ENCODE measurements around the gene CRACR2A. TPM values are rescaled to one million over a fixed set of nuclear protein-coding genes. Genes with fewer than 3 reads are reported as not detected.

The CRACR2A gene
- total and polyA plus RNA-seq, 2 of the 13 experiments (the other 11 are each of a cell fraction or from before 2014, with no cell fraction given): 0.09 to 0.20 TPM

GRCh38 chr12:3600951-3601350 lies 152.0 kb downstream of the CRACR2A start:
- TF ChIP-seq, protein P1, sequence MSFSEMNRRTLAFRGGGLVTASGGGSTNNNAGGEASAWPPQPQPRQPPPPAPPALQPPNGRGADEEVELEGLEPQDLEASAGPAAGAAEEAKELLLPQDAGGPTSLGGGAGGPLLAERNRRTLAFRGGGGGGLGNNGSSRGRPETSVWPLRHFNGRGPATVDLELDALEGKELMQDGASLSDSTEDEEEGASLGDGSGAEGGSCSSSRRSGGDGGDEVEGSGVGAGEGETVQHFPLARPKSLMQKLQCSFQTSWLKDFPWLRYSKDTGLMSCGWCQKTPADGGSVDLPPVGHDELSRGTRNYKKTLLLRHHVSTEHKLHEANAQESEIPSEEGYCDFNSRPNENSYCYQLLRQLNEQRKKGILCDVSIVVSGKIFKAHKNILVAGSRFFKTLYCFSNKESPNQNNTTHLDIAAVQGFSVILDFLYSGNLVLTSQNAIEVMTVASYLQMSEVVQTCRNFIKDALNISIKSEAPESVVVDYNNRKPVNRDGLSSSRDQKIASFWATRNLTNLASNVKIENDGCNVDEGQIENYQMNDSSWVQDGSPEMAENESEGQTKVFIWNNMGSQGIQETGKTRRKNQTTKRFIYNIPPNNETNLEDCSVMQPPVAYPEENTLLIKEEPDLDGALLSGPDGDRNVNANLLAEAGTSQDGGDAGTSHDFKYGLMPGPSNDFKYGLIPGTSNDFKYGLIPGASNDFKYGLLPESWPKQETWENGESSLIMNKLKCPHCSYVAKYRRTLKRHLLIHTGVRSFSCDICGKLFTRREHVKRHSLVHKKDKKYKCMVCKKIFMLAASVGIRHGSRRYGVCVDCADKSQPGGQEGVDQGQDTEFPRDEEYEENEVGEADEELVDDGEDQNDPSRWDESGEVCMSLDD (CRISPR knock-in tag; IDR thresholded peaks at IDR 0.05; ENCODE audit: borderline replicate concordance): no peak
- no peak for TF ChIP-seq HOXA5 (CRISPR knock-in tag; IDR thresholded peaks at IDR 0.05)
- no peak for TF ChIP-seq ZNF253 (CRISPR knock-in tag; IDR thresholded peaks at IDR 0.05; ENCODE audit: borderline replicate concordance)
- TF ChIP-seq ZNF879 (CRISPR knock-in tag; IDR thresholded peaks at IDR 0.05): no peak
- TF ChIP-seq POGZ (CRISPR knock-in tag; IDR thresholded peaks at IDR 0.05): no peak
- TF ChIP-seq, protein P2, sequence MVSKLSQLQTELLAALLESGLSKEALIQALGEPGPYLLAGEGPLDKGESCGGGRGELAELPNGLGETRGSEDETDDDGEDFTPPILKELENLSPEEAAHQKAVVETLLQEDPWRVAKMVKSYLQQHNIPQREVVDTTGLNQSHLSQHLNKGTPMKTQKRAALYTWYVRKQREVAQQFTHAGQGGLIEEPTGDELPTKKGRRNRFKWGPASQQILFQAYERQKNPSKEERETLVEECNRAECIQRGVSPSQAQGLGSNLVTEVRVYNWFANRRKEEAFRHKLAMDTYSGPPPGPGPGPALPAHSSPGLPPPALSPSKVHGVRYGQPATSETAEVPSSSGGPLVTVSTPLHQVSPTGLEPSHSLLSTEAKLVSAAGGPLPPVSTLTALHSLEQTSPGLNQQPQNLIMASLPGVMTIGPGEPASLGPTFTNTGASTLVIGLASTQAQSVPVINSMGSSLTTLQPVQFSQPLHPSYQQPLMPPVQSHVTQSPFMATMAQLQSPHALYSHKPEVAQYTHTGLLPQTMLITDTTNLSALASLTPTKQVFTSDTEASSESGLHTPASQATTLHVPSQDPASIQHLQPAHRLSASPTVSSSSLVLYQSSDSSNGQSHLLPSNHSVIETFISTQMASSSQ (IDR thresholded peaks at IDR 0.05; ENCODE audit: low read depth): no peak
- TF ChIP-seq, protein P2 (CRISPR knock-in tag; IDR thresholded peaks at IDR 0.05; ENCODE audit: borderline replicate concordance): no peak
- TF ChIP-seq ZNF354B (CRISPR knock-in tag; IDR thresholded peaks at IDR 0.05): no peak
- TF ChIP-seq ZFY (CRISPR knock-in tag; IDR thresholded peaks at IDR 0.05): no peak
- TF ChIP-seq TCF7L2 (IDR thresholded peaks at IDR 0.05; ENCODE audit: low read depth, low read length): no peak
- no peak for TF ChIP-seq ZNF567 (CRISPR knock-in tag; IDR thresholded peaks at IDR 0.05; ENCODE audit: borderline replicate concordance)
- POLR2A ChIA-PET: no interaction called here
- H3K9ac ChIP-seq (ENCODE audit: insufficient read depth, low read depth, low read length): no peak overlapping the region
- no peak overlapping the region for H2AFZ ChIP-seq (ENCODE audit: low read length)
- intact Hi-C loops (cut with micrococcal nuclease; ENCODE audit: unreplicated experiment) (no loop called here), in situ Hi-C loops (cut with HindIII; ENCODE audit: extremely low pct_ligation_motif_present, low pct_unique_long_range_greater_than_20kb) (no loop called here)
- no peak overlapping the region for H3K4me3 ChIP-seq (replicated peaks in 1 of 3; ENCODE audit: insufficient read depth in 1 of 3, low read depth in 2 of 3, low read length in 3 of 3)
- ATAC-seq: no peak
- no peak overlapping the region for H3K4me2 ChIP-seq (ENCODE audit: low read depth, low read length)
- no peak for FAIRE-seq
- no peak for DNase-seq (ENCODE audit: low spot score)
- H4K20me1 ChIP-seq (ENCODE audit: insufficient read depth, low read length): no peaks in the 10 kb centered on the region
- CTCF ChIA-PET (ENCODE audit: low intra/inter-chr PET ratio, low total read pairs): no interaction called here
- no peaks in the 10 kb centered on the region for H3K9me3 ChIP-seq (ENCODE audit: low read length)
- H3K36me3 ChIP-seq (replicated peaks in 1 of 2; ENCODE audit: control insufficient read depth in 1 of 2, insufficient read depth in 2 of 2, low read length in 2 of 2): no peaks in the 10 kb centered on the region
- H3K79me2 ChIP-seq (ENCODE audit: insufficient read depth, low read length): no peaks in the 10 kb centered on the region
- BruUV-seq (replicated peaks): no TSS peak
- no peaks in the 10 kb centered on the region for H3K4me1 ChIP-seq (ENCODE audit: insufficient read depth, low read length)
- no peak overlapping the region for H3K27ac ChIP-seq (ENCODE audit: extremely low read length, insufficient read depth, low read length)
- WGBS (ENCODE audit: low lambda C conversion rate): 4% methylated on average over 5 of the region's 7 CpGs
- peaks cover 4 to 62% of the 10 kb centered on the region in 2 experiments; a peak in 4 of 5 replicates for H3K27me3 ChIP-seq (ENCODE audit: control insufficient read depth in 1 of 2, insufficient read depth in 2 of 2, low read length in 2 of 2)

Data from HepG2 (cell line).